Measurements from ENCODE around the gene THBS3. TPM values are rescaled to one million over a fixed set of nuclear protein-coding genes. Genes with fewer than 3 reads are reported as not detected.

Gene THBS3
- total and polyA plus RNA-seq, 2 of the 13 experiments (the other 11 are each of a cell fraction or from before 2014, with no cell fraction given): 0.86 to 3.6 TPM

DNA sequence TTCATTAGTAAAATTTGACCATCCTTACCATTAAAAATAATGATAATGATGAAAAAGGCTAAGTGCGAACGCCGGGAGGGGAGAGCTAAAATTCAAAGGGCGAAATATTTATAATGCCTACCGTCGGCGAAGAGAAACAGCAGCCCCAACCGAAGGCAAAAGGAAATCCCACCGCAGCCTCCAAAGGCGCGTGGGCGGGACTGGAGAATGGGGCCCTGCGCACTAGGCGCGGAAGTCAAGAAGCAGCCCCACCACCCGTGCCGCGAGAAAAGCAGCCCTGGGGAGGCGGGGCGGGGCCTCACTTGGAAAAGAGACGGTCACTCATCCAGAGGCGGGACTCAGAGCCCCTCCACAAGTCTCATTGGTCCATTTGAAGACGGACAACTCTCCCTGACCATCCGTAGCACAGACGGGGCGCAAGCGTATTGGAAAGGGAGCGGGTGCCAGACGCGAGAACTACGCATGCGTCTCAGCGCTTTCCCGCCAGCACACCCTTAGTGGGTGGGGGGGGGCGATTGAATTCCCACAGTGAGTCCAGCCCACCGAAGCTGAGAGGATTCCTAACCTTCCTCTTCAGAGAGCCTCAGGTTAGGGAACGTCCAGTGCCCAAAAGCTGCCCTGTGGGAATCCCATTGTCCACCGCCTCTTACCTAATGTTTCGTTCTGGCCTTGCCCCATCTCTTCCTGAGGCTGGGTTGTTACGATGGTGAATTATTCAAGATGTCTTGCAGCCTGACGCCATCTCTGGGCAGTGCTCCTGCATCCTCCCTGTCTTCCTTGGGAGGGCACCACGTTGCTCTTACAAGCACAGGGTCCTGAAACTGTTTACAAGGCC, 19.8 kb upstream of the THBS3 start (continued):
- TF ChIP-seq, protein P1, sequence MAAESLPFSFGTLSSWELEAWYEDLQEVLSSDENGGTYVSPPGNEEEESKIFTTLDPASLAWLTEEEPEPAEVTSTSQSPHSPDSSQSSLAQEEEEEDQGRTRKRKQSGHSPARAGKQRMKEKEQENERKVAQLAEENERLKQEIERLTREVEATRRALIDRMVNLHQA (CRISPR knock-in tag; IDR thresholded peaks at IDR 0.05): no peak
- no peak for TF ChIP-seq NR2F6 (IDR thresholded peaks at IDR 0.05)
- no peak for TF ChIP-seq NR2F6 (CRISPR knock-in tag; IDR thresholded peaks at IDR 0.05)
- TF ChIP-seq, protein P2, sequence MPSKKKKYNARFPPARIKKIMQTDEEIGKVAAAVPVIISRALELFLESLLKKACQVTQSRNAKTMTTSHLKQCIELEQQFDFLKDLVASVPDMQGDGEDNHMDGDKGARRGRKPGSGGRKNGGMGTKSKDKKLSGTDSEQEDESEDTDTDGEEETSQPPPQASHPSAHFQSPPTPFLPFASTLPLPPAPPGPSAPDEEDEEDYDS (CRISPR knock-in tag; IDR thresholded peaks at IDR 0.05): peak; percentile 98
- peak; percentile 33; the same call in 1 of the 2 replicates for TF ChIP-seq ZFP90 (CRISPR knock-in tag; IDR thresholded peaks at IDR 0.05; ENCODE audit: borderline replicate concordance)
- TF ChIP-seq ZNF737 (CRISPR knock-in tag; IDR thresholded peaks at IDR 0.05; ENCODE audit: borderline replicate concordance): no peak
- TF ChIP-seq, protein P3, sequence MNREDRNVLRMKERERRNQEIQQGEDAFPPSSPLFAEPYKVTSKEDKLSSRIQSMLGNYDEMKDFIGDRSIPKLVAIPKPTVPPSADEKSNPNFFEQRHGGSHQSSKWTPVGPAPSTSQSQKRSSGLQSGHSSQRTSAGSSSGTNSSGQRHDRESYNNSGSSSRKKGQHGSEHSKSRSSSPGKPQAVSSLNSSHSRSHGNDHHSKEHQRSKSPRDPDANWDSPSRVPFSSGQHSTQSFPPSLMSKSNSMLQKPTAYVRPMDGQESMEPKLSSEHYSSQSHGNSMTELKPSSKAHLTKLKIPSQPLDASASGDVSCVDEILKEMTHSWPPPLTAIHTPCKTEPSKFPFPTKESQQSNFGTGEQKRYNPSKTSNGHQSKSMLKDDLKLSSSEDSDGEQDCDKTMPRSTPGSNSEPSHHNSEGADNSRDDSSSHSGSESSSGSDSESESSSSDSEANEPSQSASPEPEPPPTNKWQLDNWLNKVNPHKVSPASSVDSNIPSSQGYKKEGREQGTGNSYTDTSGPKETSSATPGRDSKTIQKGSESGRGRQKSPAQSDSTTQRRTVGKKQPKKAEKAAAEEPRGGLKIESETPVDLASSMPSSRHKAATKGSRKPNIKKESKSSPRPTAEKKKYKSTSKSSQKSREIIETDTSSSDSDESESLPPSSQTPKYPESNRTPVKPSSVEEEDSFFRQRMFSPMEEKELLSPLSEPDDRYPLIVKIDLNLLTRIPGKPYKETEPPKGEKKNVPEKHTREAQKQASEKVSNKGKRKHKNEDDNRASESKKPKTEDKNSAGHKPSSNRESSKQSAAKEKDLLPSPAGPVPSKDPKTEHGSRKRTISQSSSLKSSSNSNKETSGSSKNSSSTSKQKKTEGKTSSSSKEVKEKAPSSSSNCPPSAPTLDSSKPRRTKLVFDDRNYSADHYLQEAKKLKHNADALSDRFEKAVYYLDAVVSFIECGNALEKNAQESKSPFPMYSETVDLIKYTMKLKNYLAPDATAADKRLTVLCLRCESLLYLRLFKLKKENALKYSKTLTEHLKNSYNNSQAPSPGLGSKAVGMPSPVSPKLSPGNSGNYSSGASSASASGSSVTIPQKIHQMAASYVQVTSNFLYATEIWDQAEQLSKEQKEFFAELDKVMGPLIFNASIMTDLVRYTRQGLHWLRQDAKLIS (CRISPR knock-in tag; IDR thresholded peaks at IDR 0.05): 0 out of 2 replicates have a peak, but pooled peaks have one; percentile 42
- TF ChIP-seq JDP2 (CRISPR knock-in tag; IDR thresholded peaks at IDR 0.05; ENCODE audit: borderline replicate concordance): no peak
- no peak; the same call in 1 of the 2 replicates for TF ChIP-seq ZNF607 (CRISPR knock-in tag; IDR thresholded peaks at IDR 0.05; ENCODE audit: borderline replicate concordance)
- peak; percentile 65; the same call in 1 of the 2 replicates for TF ChIP-seq RBAK (CRISPR knock-in tag; IDR thresholded peaks at IDR 0.05)
- TF ChIP-seq PITX1 (CRISPR knock-in tag; IDR thresholded peaks at IDR 0.05): peak; percentile 56
- TF ChIP-seq KLF13 (CRISPR knock-in tag; IDR thresholded peaks at IDR 0.05): no peak
- no peak for TF ChIP-seq ZHX1 (CRISPR knock-in tag; IDR thresholded peaks at IDR 0.05; ENCODE audit: low read depth)
- no peak for TF ChIP-seq CSRNP2 (CRISPR knock-in tag; conservative IDR thresholded peaks at IDR 0.05; ENCODE audit: low read depth)
- no peak; the same call in 1 of the 2 replicates for TF ChIP-seq NFKB2 (CRISPR knock-in tag; IDR thresholded peaks at IDR 0.05; ENCODE audit: borderline replicate concordance)
- TF ChIP-seq THAP11 (CRISPR knock-in tag; IDR thresholded peaks at IDR 0.05): peak; percentile 70
- no peak for TF ChIP-seq ZNF761 (CRISPR knock-in tag; conservative IDR thresholded peaks at IDR 0.05)
- no peak for TF ChIP-seq ZNF660 (CRISPR knock-in tag; IDR thresholded peaks at IDR 0.05; ENCODE audit: borderline replicate concordance, low read depth)
